GM18868 (cell line): ENCODE data around the gene PTGES2.
A peak's percentile ranks its signal among the peaks of the same experiment; 100 is the strongest.
"Not testable (repeated sequence)": the region's sequence is repeated elsewhere in the genome, so short reads cannot be mapped to it uniquely, and the experiment has no call there.

Source experiments
- ATAC-seq: cut with Tn5 transposase; IDR thresholded peaks from one replicate; pipeline ENCODE4 v1.9.1; 2021; ENCODE audit warnings: mild to moderate bottlenecking, moderate library complexity; ENCODE audit not compliant: unreplicated experiment

PTGES2 gene

DNA sequence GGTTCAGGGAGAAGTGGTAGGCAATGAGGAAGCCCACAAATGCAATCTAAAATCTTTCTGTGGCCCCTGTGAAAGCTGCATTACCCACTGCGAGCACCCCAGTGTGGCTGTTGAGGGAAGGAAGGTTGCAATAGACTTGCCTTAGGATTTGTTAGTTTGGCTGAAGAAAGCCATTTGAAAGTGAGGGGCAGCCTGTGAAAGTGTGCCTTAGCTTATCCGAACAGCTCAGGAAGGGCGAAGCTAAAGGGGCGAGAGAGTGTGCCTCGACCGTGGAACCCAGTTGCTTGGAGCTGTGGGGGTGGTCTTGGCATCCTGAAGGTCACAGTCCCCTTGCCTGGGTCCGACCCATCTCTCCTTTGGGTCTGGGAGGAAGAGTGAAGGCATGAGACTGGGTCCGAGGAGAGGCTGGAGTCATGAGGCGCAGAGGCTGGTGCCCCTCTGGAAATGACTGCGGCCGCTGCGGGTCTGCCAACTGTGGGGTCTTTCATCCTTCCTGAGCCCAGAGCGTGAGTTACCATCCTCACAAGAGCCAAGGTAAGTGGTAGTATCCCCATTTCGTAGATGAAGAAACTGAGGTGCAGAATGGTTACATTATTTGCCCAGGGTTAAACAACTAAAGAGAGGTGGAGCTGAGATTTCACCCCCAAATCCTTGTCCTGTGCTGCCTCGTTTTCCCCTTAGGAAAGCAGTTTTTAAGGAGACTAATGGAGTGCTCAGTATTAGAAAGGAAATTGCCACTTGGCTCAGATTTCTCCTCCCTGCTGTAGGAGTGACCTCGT lies 35.1 kb downstream of the PTGES2 start:
- no peak for ATAC-seq

DNA sequence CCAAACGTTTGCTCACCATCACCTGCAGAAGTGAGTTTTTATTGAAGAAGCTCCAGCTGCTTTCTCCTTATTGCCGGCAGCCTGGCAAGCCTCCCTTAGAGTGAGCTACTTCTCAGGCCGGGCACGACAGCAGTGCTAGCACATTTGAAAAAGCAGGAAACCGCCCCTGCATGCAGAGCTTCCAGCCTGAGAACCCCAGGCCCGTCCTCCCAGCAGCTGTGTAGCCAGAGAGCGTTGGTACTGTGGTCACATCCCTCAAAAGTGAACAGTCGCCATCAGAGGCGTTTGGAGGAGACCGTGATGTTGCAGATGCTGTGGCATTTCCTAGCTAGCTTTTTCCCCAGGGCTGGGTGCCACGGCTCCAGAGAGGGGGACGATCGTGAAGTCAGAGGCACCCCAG lies 36.0 kb downstream of the PTGES2 start:
- ATAC-seq = no peak

DNA sequence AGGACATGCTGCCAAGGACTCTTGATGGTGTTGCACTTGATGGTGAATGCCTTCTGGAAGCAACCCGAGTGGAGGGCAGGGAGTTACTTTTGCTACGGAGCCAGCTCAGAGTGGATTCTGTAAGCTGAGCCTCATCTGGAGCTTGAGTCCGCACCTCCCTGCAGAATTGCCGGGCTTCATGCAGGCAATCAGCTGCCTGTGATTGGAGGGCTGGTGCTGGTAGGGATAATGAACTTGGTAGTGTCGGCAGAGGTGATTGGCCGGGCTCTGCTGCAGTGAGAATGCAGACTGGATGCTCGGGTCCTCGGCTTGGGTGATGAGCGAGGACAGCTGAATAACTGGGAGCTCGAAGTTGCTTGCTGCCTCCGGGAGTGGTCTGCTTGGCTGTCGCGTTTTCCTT lies 36.4 kb downstream of the PTGES2 start:
- no peak for ATAC-seq

- ATAC-seq = no peak
Observed at GRCh38 chr9:128089299-128089698, 38.2 kb downstream of the PTGES2 start.

DNA sequence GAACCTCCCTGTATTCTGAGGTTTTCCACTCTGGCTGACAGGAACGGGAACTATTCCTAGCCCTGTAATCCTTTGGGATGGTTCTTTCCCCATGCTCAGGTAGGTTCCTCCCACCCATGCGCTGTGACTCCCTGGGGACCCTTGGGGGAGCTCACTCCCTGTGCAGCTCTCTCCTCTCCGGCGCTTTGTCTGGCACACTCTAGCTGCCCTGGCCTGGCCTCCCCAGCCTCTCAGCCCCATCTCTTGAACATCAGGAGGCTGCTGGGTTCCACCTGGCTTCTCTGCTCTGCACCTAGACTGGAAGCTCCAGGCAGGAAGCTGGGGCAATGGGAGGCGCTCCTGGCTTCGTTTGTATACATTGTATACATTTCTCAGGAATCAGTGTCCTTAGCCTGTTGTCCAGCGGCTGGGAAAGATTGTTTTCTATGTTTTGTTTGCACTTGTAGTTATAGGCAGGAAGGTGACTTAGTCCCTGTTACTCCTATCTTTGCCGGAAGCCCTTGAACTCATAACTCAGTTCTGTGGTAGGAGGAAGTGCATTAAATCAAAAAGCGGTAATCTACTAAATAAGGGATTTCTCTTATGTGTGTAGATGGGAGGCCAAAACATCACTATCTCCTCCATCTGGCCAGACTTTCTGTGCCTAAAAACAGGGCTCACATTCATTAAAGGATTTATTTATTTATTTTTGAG lies 39.1 kb downstream of the PTGES2 start:
- no peak for ATAC-seq

GRCh38 chr9:128087262-128087661 lies 40.3 kb downstream of the PTGES2 start:
- no peak for ATAC-seq

DNA sequence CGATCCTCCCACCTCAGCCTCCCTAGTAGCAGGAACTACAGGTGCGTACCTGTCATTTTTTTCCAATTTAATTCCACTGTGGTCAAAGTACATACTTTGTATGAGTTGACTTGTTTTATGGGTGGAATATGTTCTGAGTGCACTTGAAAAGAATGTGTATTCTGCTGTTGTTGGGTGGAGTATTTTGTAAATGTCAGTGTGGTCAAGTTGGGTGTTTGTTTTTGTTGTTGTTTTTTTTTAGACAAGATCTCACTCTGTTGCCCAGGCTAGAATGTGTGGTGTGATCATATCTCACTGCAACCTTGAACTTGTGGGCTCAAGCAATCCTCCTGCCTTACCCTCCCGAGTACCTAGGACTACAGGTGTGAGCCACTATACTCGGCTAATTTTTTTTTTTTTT lies 41.6 kb downstream of the PTGES2 start:
- ATAC-seq = no peak

- no peak for ATAC-seq
Observed at GRCh38 chr9:128084746-128085145, 42.8 kb downstream of the PTGES2 start.

- ATAC-seq = no peak
Observed at GRCh38 chr9:128082151-128082550, 45.4 kb downstream of the PTGES2 start.

DNA sequence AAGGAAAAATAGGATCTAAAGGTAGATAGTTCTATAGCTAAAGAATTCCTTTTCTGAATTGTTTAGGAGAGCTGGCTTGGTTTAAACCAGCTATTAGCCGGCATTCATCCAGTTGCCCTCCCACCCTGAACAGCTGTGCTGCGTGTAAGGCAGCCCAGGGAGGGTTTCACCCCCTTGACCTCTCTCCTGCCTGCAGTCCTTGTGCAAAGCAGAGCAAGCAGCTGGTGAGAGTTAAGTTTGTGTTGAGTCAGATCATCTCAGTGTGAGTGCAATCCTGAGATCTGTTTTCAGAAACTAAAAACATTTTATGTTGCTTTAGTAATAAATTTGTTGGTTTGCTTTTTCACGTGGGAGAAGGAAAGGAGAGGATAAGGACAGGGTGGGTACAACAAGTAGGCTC lies 46.5 kb downstream of the PTGES2 start:
- ATAC-seq = no peak

DNA sequence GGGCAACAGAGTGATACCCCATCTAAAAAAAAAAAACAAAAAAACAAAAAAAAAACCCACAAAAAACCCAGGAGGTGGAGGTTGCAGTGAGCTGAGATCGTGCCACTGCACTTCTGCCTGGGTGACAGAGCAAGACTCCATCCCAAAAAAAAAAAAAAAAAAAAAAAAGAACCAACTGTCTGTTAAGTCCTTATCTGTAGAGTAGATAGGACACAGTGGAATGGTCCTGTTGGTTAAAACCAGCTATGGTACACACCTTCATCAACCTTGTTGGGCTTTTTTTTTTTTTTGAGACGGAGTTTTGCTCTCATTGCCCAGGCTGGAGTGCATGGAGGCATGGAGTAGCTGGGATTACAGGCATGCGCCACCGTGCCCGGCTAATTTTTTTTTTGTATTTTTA lies 47.3 kb downstream of the PTGES2 start:
- no peak for ATAC-seq

DNA sequence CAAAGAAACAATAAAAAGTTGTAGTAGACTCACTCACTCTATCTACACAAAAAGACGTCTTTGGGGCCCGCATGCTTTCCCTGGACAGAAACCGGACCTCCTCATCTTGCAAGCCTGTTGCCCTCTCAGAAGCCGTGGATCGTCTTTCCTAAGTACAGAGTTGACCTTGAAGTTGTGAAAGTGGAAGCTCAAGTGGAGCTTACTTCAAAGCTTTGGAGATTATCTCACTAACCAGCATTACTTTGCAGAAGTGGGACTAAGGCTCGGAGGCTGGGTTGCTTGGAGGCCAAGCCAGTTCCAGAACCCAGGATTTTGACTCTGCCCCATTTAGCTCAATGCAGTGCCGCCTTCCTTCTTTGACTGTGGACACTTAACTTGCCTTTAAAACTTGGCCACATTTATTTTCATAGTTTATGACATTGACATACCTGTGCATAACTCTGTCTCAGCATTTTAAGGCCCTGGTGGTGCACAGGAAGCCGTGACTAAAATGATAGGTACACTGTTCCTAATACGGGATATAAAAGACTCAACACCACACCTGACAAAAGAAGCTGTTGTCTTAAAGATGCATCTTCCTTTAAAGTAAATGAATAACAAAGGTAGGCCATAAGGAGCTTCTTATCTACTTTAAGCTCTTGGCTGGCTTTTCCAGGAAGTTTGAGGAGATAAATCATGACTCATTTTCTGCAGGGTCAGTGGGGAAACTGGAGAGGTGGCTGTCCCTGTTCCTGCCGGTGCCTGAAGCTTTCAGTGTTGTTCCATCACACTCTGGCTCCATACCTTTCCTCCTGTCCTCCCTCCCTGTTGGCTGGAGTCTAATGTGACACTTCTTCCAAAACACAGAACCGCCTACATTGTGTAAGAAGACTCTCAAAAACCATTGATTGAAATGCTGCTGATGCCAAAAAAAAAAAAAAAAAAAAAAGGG lies 48.8 kb downstream of the PTGES2 start:
- no peak for ATAC-seq

GRCh38 chr9:128077847-128078503 lies 49.6 kb downstream of the PTGES2 start:
- ATAC-seq = no peak

- no peak for ATAC-seq
Observed at GRCh38 chr9:128073253-128073886, 54.2 kb downstream of the PTGES2 start.

DNA sequence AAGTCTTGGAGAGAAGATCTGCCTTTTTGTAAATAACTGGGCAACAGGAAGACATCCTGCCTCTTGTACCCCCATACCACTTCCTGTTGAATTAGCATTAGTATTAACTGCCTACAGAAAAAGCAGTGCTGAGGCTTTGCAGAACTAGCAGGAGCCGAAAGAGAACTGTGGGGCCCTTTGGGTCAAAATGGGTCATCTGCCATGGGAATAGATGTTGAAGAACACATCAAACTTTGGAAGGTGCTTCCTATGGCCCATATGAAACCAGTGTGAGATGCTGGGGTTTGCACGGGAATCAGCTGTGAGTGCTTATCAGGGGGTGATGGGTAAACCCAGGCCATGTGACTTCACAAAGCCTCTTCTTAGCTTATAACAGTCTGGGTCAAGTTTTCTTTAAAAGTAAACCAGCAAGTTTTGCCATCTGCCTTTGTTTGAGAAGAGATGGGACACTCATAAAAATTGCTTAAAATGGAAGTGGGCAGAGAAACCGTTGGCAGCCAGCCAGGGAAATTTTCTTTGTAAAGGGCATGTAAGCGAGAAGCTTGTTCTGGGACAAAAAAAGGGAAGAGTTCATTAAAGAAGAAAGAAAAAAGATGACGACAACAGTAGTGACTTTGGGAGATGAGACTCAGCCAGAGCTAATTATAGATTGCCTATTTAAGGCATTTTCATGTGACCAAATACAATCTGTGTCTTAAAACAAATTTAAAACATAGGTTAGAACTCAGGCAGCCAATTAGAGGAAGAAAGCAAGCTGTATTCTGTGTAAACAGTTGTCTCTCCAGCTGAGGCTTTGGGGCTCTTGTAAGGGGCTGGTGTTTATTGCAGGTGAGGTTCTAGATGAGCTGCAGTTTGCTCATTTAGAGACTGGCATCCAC lies 55.1 kb downstream of the PTGES2 start:
- peak; percentile 34 for ATAC-seq

- ATAC-seq = not testable (repeated sequence)
Observed at GRCh38 chr9:128071475-128071874, 56.1 kb downstream of the PTGES2 start.

- ATAC-seq = no peak
Observed at GRCh38 chr9:128070874-128071273, 56.7 kb downstream of the PTGES2 start.
